Adrenal gland (tissue), 5 donors: ENCODE results near the gene TENM4.

Experiments used
- POLR2A ChIP-seq, 2 donors: fragments of 450-650 bp; IDR thresholded peaks; one replicate each; pipeline ENCODE4 v1.6.1; 2017; ENCODE audit warnings: antibody characterized with exemption in 2 of 2, mild to moderate bottlenecking in 2 of 2, moderate library complexity in 1 of 2
- TF ChIP-seq, protein P1 (sequence below), 6 experiments: fragments of 450-650 bp in 4 of 6; fragments of 200-600 bp in 2 of 6; sonication (generic) in 1 of 6; IDR thresholded peaks; 1 replicate in 5 of 6; 2 replicates in 1 of 6; pipeline versions ENCODE4 v1.5.1 to v1.8.0; 2016 to 2021; ENCODE audit warnings: antibody characterized with exemption in 6 of 6, mild to moderate bottlenecking in 2 of 6, moderate library complexity in 1 of 6
- donor health status: DM: no; HTN: no; CAD: no.

DNA sequence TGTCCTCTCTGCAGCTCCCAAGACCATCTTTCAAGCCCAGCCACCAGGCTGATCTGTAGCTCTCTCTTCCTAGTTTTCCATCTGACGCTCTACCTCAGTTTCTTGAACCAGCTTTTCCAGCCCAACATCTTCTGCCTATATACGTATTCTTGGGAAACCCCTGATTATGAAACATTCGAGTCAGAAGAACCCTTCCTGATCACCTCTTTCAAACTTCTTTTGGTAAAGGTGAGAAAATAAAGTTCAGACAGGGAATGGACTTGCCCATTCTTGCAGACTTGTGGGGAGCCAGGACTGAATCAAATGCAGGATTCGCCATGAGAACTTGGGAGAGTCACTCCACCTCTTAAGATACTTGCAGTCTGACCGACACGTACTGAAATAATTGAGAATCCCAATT lies 696.6 kb downstream of the TENM4 start:
- TF ChIP-seq, protein P1, sequence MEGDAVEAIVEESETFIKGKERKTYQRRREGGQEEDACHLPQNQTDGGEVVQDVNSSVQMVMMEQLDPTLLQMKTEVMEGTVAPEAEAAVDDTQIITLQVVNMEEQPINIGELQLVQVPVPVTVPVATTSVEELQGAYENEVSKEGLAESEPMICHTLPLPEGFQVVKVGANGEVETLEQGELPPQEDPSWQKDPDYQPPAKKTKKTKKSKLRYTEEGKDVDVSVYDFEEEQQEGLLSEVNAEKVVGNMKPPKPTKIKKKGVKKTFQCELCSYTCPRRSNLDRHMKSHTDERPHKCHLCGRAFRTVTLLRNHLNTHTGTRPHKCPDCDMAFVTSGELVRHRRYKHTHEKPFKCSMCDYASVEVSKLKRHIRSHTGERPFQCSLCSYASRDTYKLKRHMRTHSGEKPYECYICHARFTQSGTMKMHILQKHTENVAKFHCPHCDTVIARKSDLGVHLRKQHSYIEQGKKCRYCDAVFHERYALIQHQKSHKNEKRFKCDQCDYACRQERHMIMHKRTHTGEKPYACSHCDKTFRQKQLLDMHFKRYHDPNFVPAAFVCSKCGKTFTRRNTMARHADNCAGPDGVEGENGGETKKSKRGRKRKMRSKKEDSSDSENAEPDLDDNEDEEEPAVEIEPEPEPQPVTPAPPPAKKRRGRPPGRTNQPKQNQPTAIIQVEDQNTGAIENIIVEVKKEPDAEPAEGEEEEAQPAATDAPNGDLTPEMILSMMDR (IDR thresholded peaks at IDR 0.05) = no peak
- no peak for TF ChIP-seq POLR2A (IDR thresholded peaks at IDR 0.05)
